Measurements from ENCODE around the gene PNPO.

DNA sequence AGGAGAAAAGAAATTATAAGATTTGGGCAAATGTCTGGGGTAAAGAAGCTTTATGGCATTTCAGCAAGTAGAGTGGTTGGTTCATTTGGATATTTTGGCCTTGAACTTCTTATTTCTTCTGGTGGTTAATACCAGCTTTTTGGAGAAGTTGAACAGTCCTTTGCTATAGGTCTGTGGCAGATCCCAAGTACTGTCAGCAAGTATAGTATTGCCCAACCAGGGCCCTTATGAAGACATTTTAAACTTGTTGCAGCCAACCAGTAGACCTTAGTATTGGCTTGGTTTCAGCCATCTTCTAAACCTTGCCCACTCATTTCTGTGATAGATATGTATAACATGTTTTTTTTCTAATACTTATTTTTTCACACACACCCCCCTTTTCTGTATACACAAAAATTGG lies 43.1 kb upstream of the PNPO start:
- no peak for TF ChIP-seq GABPA (IDR thresholded peaks at IDR 0.05; ENCODE audit: borderline replicate concordance, insufficient read depth, low read length)
- no peak for TF ChIP-seq EP300 (IDR thresholded peaks at IDR 0.05; ENCODE audit: borderline replicate concordance in 1 of 2, low read depth in 2 of 2, low read length in 2 of 2)
- no peak for TF ChIP-seq TAF1 (IDR thresholded peaks at IDR 0.05; ENCODE audit: low read depth, low read length)
- no peak for TF ChIP-seq CTCF (IDR thresholded peaks at IDR 0.05; ENCODE audit: control extremely low read depth in 1 of 3, insufficient read depth in 1 of 3, low read depth in 1 of 3, low read length in 3 of 3)
- no peak for TF ChIP-seq POLR2A (IDR thresholded peaks at IDR 0.05; ENCODE audit: control extremely low read depth in 1 of 2, low read depth in 2 of 2, low read length in 2 of 2)

Data from H1 (cell line).